ENCODE data around the gene ARVCF.

Gene ARVCF

DNA sequence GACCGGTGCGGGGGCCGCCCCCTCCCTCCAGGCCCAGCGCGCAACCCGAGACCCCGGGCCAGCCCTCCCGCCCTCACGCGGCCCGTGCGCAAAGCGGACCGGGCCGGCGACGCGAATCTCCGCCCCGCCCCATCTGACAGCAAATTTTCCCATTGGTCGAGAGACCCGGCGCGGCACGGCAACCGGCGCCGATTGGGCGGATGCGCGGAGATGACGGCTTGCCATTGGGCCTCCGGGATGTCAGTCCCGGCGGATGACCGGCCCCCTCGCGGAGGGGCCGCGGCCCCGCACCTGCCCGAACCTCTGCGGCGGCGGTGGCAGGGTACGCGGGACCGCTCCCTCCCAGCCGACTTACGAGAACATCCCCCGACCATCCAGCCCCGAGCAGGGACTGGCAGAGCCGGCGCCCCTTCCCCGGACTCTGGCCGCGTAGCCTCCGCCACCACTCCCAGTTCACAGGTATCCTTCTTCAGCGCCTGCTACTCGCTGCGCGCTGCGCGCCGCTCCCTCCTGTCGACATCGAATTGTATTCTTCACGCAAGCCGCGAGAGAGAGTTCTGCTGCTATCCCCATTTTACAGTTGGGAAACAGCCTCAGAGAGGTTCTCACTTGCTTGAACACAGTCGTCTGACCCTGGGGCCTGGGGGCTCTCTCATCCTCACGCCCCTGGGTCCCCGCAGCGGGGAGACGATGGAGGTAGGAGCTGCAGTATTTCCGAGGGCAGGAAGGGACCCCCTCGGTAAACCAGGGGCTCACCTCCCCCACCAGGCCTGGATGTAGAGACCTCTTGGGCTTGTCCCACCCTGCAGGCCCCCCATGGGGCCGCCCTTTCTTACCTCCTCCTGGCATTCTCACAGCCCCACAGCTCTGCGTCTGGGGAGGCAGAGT, at the start of gene ARVCF:
Gene ARVCF, minus strand, starts transcription at position 90 of the 888 bp plus-strand sequence. CDS start 26,029 bp downstream, outside the sequence.
- DNase-seq, result peak; percentile 75

- DNase-seq, result no peak
Measured at GRCh38 chr22:20065896-20066616, 49.4 kb upstream of the ARVCF start.

GRCh38 chr22:20064545-20065262, 48.1 kb upstream of the ARVCF start:
- DNase-seq, result no peak

- no peak for DNase-seq
Measured at GRCh38 chr22:20064140-20064480, 47.5 kb upstream of the ARVCF start.

DNA sequence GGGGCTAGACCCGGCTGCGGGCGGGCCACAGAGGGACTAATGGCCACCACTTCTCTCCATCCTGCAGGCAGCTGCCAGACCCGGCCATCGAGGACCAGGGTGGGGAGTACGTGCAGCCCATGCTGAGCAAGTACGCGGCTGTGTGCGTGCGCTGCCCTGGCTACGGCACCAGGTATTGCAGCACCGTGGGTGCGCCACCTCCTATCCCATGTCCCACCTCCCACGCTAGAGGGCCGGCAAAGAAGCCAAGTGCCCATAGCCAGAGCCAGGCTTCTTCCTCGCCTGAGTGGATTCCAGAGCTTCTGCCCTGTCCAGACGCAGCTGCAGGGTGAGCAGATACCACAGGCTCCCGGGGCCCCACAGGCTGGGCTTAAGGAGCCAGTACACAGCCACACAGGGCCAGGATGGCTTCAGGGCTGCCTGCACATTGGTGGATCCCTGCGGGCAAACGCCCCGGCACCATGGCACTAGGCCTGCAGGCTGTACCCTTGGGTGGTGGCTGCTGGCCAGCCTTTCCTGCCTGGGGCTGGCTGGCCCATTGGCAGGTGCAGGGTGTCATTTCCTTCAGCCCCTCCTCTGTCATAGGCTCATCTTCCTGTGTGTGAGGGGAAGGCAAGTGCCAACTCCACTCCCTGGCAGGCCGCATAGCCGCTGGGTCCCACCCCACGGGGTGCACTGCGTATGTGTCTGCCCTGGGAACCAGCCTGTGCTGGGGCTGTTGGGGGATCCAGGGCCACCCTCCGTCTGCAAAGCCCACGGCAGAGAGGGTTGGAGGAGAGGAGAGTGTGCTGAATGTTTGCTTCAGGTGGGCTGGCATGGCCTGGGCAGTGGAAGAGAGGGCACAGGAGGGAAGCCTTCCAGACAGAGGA, 46.9 kb upstream of the ARVCF start:
- no peak for DNase-seq

DNA sequence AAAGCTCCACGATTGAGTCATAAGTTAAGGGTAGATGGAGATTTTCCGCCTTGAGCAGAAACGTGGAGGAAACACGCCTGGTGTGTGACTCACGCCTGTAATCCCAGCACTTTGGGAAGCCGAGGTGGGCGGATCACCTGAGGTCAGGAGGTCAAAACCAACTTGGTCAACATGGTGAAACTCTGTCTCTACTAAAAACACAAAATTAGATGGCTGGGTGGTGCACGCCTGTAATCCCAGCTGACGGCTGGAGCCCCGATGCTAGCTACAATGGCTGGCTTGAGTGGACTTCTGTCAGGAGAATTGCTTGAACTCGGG, 46.1 kb upstream of the ARVCF start:
- no peak for DNase-seq

GRCh38 chr22:20062043-20062765, 45.6 kb upstream of the ARVCF start:
- DNase-seq, result no peak

DNA sequence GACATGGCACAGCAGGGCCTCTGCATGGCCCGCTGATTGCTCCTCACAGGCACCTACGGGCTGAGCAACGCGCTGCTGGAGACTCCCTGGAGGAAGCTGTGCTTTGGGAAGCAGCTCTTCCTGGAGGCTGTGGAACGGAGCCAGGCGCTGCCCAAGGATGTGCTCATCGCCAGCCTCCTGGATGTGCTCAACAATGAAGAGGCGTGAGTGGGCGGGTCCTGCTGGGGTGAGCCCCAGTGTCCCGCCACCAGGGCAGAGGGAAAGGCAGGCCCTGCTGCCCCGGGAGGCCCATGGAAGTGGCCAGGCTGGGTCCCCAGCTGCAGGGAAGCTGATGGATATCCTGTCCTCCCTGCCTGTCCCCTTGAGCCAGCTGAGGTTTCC, 44.8 kb upstream of the ARVCF start:
- DNase-seq, result no peak

DNA sequence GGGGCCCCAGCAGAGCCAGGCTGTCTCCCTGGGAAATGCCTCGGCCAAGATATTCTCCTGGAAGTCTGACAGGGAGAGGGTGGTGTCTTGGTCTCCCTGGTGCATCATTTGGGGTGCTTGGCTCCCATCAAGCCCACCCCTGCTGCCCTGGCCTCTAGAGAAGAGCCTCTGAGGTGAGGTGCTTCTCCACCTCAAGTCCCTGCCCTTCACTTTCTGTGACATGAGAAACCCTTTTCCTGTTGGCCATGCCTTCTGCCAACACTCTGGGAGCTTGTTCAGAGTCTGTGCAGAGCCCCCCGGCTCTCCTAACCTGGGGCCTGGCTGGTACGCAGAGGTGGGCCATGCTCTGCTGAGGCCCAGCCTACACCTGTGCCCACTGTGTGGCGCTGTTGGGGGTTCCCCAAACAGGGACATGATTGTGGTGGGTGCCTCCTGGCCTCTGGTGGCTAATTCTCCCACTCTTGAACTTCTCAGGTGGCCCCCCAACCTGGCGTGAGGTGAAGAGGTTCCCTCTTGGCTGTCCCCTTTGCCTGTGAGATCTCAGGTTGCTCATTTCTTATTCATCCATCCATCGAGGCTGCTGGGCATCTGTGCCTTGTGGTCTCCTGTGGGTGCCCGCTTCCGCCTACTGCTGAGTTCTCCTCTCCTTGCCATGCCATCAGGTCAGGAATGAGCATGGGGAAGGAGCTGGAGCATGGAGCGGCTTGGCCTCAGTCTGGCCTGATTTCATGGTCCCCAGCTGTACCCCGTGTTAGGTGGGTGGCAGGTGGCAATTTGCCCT, 44.3 kb upstream of the ARVCF start:
- no peak for DNase-seq

DNA sequence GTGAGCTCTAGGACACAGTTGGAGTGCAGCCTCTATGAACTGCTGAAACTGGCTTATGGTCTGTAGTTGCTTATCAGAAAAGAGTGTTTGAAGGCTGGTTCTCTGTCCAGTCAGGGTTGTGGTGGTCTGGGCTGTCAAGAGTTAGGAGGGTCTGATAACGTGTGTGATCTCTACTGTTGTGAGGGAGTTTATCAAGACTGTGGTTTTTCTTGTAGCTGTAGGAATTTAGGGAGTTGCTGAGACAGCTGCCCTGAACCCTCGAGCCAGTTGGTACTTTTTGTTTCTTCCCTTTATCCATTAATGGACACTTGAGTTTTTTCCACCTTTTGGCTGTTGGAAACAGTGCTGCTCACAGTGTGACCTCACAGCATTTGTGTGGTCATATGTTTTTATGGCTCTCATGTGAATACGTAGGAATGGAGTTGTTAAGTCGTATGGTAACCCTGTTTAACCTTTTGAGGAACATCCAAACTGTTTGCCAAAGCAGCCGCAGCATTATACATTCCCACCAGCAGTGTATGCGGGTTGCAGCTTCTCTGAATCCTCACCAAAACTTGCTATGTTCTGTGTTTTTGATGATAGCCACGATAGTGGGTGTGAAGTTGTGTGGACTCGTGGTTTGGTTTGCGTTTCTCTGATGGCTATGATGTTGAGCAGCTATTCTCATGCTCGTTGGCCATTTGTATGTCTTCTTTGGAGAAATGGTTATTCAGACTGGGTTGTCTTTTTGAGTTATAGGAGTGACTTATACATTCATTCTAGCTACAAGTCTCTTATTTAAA, 42.6 kb upstream of the ARVCF start:
- DNase-seq, result no peak

DNA sequence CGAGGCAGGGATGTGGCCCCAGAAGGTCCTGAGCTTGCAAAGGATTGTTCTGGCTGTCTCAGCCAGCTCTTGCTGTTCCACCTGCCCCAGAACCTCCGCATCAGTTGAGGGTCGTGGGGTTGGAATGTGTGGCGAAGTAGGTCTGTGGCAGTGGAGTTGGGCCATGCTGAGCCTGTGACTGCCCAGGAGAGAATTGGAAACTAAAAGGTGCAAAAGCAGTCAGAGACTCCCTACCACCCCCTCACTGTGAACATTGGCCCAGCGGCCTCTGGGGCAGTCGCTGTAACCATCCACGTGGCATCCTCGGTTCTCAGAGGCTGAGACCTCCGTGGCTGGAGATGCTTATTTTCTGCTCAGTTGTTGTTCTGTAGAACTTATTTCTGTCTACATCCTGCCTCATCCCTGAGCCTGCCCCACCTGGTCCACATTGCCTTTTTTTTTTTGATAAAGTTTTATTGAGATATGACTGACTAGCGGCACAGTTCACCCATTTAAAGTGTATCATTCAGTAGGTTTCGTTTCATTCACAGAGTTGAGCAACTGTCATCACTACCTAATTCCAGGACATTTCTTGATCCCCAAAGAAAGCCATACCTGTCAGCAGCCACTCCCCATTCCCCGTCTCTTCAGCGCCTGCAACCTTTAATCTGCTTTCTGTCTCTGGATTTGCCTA, 41.1 kb upstream of the ARVCF start:
- no peak for DNase-seq

GRCh38 chr22:20056696-20057386, 40.2 kb upstream of the ARVCF start:
- no peak for DNase-seq

DNA sequence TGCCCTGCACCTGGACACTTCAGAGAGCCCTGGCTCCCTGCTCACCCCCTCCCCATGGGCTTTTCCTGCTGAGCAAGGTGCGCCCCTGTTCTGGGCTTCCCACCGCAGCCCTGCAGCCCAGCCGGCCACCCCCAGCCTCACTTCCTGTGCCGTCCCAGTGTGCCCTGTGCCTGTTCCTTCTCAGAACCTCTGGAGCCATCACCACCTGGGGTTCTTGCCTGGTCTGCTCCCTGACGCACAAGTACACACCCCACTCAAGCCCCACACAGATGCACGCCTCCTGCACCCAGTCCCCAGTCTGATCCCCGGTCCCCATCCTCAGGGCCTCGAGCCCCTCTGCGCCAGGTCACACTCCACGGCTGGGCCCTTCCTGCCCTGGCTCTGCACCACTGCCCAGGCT, 39.5 kb upstream of the ARVCF start:
- no peak for DNase-seq

DNA sequence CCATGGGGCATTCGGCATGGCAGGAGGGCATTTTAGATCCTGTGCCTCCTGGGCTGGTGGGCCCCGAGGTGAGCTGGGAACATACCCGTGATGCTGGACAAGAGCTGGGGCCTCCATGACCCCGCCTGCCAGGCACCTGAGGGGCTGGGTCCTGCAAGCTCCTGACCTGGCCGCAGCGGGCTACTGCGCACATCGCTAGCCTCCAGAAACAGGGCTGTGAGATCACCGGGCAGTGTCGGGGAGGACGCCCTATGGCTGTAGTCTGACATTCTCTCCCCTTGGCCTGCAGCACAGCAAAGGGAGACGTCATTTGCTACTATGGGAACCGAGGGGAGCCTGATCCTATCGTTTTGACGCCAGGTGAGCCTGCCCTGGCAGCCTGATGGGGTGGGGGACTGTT, 39.0 kb upstream of the ARVCF start:
- no peak for DNase-seq

DNA sequence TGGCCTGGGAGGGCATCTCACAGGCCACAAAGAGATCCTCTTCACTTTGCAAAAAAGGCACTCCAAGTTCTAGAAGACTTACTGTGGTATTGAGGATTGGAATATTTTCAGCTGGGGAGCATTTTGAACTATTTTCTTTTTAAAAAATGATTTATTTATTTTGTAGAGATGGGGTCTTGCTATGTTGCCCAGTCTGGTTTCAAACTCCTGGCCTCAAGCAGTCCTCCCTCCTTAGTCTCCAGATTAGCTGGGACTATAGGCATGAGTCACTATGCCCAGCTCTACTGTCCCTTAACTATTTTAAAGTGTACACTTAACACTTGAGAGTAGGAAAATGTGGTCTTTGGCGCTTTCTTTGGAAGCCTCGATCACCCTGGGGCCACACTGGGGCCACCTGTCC, 38.5 kb upstream of the ARVCF start:
- no peak for DNase-seq

- no peak for DNase-seq
Measured at GRCh38 chr22:20054485-20054884, 37.9 kb upstream of the ARVCF start.

DNA sequence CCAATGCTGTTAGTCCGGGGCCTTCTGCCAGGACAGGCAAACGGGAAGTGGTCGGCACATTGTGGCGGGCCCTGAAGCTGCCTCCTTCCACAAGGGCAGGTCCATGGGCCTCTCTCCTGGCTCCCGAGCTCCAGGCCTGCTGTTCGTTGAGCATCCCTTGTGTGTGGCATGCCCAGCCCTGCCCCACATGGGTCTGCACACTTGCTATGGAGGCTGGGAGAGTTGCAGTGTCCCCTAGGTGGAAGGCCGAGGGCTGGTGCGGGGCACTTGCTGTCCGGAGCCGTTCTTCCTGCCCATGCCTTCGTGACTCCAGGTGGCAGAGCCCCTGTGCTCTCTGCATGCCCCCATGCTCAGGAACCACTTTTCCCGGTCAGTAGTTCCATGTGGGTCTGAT, 37.4 kb upstream of the ARVCF start:
- no peak for DNase-seq

- DNase-seq, result no peak
Measured at GRCh38 chr22:20053407-20054033, 36.9 kb upstream of the ARVCF start.

Data from SHP77 (cell line).